ENCODE measurements around the gene USH2A. TPM values are rescaled to one million over a fixed set of nuclear protein-coding genes. Genes with fewer than 3 reads are reported as not detected.

USH2A gene
- total and polyA plus RNA-seq, 12 donors = 0.03 to 1.9 (median 0.16) TPM; not detected in 3

GRCh38 chr1:216123446-216124191 lies 299.6 kb downstream of the USH2A start:
- intact Hi-C loops (cut with DNase I) = no loop called here
- no peak for TF ChIP-seq POLR2A (IDR thresholded peaks at IDR 0.05)
- no peak for TF ChIP-seq CTCF (IDR thresholded peaks at IDR 0.05)
- no peak for DNase-seq
- Histone ChIP-seq H3K9me3 (replicated peaks in 1 of 3) (no peaks in the 10 kb centered on the region), H3K27ac (no peak overlapping the region), H3K4me3 (no peak overlapping the region), H3K27me3 (no peaks in the 10 kb centered on the region), H3K4me1 (replicated peaks in 1 of 2) (no peaks in the 10 kb centered on the region), H3K36me3 (replicated peaks in 1 of 2) (no peaks in the 10 kb centered on the region)
- WGBS, 4 donors = 0 to 88% (median 35%) methylated on average over 2 of the region's 2 CpGs

DNA sequence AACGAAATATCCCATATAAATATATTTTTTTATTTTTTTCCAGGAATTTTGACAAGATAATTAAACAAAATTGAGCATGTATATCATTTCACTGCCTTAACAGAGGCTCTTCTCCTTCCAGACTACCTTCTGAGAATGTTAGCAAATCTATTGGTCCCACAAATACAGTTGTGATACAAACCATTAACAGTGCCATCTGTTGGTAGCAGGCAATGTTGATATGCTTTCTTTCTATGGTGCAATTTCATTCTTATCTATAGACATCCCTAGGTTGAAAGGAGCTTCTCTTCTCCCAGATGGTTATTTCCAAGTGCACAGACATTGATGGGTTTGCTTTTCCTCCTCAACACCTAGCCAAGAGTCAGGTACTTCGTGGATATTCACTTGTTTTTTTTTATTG lies 303.6 kb downstream of the USH2A start:
- Histone ChIP-seq H3K9me3 (replicated peaks in 1 of 3) (no peaks in the 10 kb centered on the region), H3K36me3 (replicated peaks in 1 of 2) (no peaks in the 10 kb centered on the region), H3K27me3 (no peaks in the 10 kb centered on the region), H3K27ac (no peak overlapping the region), H3K4me1 (replicated peaks in 1 of 2) (no peaks in the 10 kb centered on the region), H3K4me3 (no peak overlapping the region)
- WGBS, 4 donors = 33 to 53% (median 44%) methylated on average over 2 of the region's 2 CpGs
- intact Hi-C loops (cut with DNase I) = no loop called here
- peak in 2 of 6 experiments; percentile 9 to 36 for TF ChIP-seq CTCF (IDR thresholded peaks at IDR 0.05)
- TF ChIP-seq POLR2A (IDR thresholded peaks at IDR 0.05) = no peak
- no peak for DNase-seq

DNA sequence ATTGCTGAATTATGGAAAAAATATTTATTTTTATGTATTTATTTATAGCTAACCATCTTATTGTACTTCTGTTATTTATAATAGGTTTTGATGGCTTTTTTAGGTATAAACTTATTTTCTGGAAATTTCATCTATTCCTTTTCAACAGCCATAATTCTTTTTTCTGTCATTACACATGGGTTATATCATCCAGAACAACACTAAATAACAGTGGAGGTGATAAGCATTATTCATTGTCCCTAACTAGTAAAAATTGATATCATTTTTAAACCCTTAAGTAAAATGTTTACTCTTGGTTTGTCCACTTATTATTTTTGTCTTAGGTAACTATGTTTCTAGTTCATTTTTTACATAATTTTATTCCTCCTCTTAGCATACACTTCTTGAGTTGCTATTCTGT lies 309.1 kb downstream of the USH2A start:
- no peaks in the 10 kb centered on the region for H3K36me3 ChIP-seq (replicated peaks in 1 of 2)
- no peak overlapping the region for H3K4me3 ChIP-seq
- intact Hi-C loops (cut with DNase I) = no loop called here
- TF ChIP-seq POLR2A (IDR thresholded peaks at IDR 0.05) (no peak), CTCF (IDR thresholded peaks at IDR 0.05) (no peak)
- no peak for DNase-seq
- no peaks in the 10 kb centered on the region for H3K9me3 ChIP-seq (replicated peaks in 1 of 3)
- H3K27me3 ChIP-seq = no peaks in the 10 kb centered on the region
- no peaks in the 10 kb centered on the region for H3K4me1 ChIP-seq (replicated peaks in 1 of 2)
- no peak overlapping the region for H3K27ac ChIP-seq

DNA sequence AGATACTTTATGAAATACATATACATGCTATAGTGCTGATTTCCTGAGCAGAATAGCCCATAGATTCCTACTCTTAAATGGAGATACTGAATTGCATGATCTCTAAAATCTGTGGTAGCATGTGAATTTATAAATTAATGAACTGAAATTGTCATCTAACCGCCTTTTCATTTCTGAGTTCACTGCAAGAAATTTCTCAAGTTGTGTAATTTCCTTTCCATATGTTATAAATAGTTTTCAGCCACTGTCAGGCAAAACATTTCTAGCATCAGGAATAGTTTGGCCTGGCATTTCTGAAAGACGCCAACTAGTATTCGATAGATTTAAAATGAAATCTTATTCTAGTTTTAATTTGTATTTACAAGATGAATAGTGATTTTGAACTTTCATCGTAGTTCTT lies 310.1 kb downstream of the USH2A start:
- intact Hi-C loops (cut with DNase I) = no loop called here
- H3K36me3 ChIP-seq (replicated peaks in 1 of 2) = no peaks in the 10 kb centered on the region
- 74 to 81% (median 78%) methylated on average over 4 of the region's 4 CpGs for WGBS, 4 donors
- TF ChIP-seq CTCF (IDR thresholded peaks at IDR 0.05) = no peak
- TF ChIP-seq POLR2A (IDR thresholded peaks at IDR 0.05) = no peak
- H3K4me1 ChIP-seq (replicated peaks in 1 of 2) = no peaks in the 10 kb centered on the region
- no peaks in the 10 kb centered on the region for H3K27me3 ChIP-seq
- H3K9me3 ChIP-seq (replicated peaks in 1 of 3) = no peaks in the 10 kb centered on the region
- no peak for DNase-seq
- no peak overlapping the region for H3K4me3 ChIP-seq
- no peak overlapping the region for H3K27ac ChIP-seq

All from adrenal gland (tissue), 12 donors.